Activated B cell treated with CpG ODN at 0.5 μM for 24 hours (primary cell): Measurements from ENCODE around the gene EBP. TPM values are rescaled to one million over a fixed set of nuclear protein-coding genes. Genes with fewer than 3 reads are reported as not detected.

Experiments used
- ATAC-seq: fragments of 200-7000 bp; cut with Tn5 transposase; one replicate; pipeline ENCODE4 v1.10.0; 2021; ENCODE audit warnings: low read depth, mild to moderate bottlenecking, moderate library complexity
- CTCF ChIA-PET: fragments of 350-600 bp; sonication (Branson Sonifier 250); formaldehyde crosslinking; loops from one replicate; lab custom pipeline; 2021; ENCODE audit warnings: antibody characterized with exemption; lab: Charles Lee
- POLR2A ChIA-PET: fragments of 350-600 bp; sonication (Branson Sonifier 250); formaldehyde crosslinking; loops from one replicate; lab custom pipeline; 2021; ENCODE audit warnings: antibody characterized with exemption; lab: Charles Lee
- DNase-seq: peaks from one replicate; pipeline ENCODE4 v3.0.0; 2022
- H3K27ac Mint-ChIP-seq: one replicate; pipeline ENCODE4 v1.8.0; 2020; ENCODE audit warnings: mixed read lengths
- H3K27me3 Mint-ChIP-seq: one replicate; pipeline ENCODE4 v1.8.0; 2021; ENCODE audit warnings: mixed read lengths
- H3K36me3 Mint-ChIP-seq: one replicate; pipeline ENCODE4 v1.8.0; 2021; ENCODE audit warnings: low read depth, mixed read lengths
- H3K4me1 Mint-ChIP-seq: one replicate; pipeline ENCODE4 v1.8.0; 2021; ENCODE audit warnings: mixed read lengths
- H3K4me3 Mint-ChIP-seq: one replicate; pipeline ENCODE4 v1.8.0; 2020; ENCODE audit warnings: mild to moderate bottlenecking, mixed read lengths
- H3K9me3 Mint-ChIP-seq: one replicate; pipeline ENCODE4 v1.8.0; 2020; ENCODE audit warnings: mixed read lengths
- intact Hi-C: fragments of 100-400 bp; cut with micrococcal nuclease; formaldehyde crosslinking; loops from one replicate; pipeline ENCODE4 v1.15.1; 2024
- total RNA-seq: library from RNA; stranded (reverse); gene quantifications from 2 replicates; pipeline ENCODE4 v1.2.3, GENCODE V29; 2022
- TF ChIP-seq, protein P1 (sequence below): fragments of 200-600 bp; IDR thresholded peaks from one replicate; pipeline ENCODE4 v1.8.0; 2022; ENCODE audit warnings: antibody characterized with exemption, mild to moderate bottlenecking

Gene EBP
- total RNA-seq, 1 donor from 2014 or later = 72.4 TPM

DNA sequence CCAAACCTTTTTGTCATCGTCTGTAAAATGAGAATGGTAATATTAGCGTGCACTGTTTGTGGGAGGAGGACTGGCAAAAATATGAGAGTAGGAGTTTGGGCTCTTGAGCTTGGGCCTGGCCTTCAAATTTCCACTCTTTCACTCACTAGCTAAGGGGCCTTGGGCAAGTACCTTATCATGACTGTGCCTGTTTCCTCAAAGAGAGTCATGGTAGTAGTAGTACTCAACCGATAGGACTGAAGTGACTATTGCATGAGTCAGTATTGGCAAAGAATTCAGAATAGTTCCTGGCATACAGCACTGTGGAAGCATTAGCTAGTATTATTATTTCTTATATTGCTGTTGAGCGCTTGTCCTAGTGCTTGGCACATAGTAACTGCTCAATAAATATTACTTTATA is 36.7 kb downstream of the EBP start:
- Mint-ChIP-seq H3K36me3 (peaks cover 57% of the 10 kb centered on the region), H3K27ac (no peak overlapping the region), H3K4me1 (no peaks in the 10 kb centered on the region), H3K4me3 (no peak overlapping the region), H3K9me3 (no peaks in the 10 kb centered on the region), H3K27me3 (no peaks in the 10 kb centered on the region)
- intact Hi-C loops = no loop called here
- ATAC-seq (no peak), DNase-seq (no peak)
- CTCF ChIA-PET = no interaction called here
- TF ChIP-seq, protein P1, sequence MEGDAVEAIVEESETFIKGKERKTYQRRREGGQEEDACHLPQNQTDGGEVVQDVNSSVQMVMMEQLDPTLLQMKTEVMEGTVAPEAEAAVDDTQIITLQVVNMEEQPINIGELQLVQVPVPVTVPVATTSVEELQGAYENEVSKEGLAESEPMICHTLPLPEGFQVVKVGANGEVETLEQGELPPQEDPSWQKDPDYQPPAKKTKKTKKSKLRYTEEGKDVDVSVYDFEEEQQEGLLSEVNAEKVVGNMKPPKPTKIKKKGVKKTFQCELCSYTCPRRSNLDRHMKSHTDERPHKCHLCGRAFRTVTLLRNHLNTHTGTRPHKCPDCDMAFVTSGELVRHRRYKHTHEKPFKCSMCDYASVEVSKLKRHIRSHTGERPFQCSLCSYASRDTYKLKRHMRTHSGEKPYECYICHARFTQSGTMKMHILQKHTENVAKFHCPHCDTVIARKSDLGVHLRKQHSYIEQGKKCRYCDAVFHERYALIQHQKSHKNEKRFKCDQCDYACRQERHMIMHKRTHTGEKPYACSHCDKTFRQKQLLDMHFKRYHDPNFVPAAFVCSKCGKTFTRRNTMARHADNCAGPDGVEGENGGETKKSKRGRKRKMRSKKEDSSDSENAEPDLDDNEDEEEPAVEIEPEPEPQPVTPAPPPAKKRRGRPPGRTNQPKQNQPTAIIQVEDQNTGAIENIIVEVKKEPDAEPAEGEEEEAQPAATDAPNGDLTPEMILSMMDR = no peak
- POLR2A ChIA-PET = no interaction called here

DNA sequence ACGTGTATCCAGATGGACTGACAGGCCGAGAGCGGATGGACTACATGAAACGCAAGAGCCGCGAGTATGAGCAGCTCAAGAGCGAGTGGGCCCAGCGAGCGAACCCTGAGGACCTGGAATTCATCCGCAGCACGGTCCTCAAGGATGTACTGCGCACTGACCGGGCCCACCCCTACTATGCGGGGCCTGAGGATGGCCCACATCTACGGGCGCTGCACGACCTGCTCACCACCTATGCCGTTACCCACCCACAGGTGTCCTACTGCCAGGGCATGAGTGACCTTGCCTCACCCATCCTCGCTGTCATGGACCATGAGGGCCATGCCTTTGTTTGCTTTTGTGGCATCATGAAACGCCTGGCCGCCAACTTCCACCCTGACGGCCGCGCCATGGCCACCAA is 38.0 kb downstream of the EBP start:
- ATAC-seq (no peak), DNase-seq (no peak)
- CTCF ChIA-PET = no interaction called here
- peaks cover 56% of the 10 kb centered on the region for H3K36me3 Mint-ChIP-seq
- no peak overlapping the region for H3K4me3 Mint-ChIP-seq
- H3K9me3 Mint-ChIP-seq = no peaks in the 10 kb centered on the region
- intact Hi-C loops = no loop called here
- H3K27me3 Mint-ChIP-seq = no peaks in the 10 kb centered on the region
- H3K4me1 Mint-ChIP-seq = no peaks in the 10 kb centered on the region
- POLR2A ChIA-PET = no interaction called here
- no peak overlapping the region for H3K27ac Mint-ChIP-seq
- TF ChIP-seq, protein P1 = no peak

DNA sequence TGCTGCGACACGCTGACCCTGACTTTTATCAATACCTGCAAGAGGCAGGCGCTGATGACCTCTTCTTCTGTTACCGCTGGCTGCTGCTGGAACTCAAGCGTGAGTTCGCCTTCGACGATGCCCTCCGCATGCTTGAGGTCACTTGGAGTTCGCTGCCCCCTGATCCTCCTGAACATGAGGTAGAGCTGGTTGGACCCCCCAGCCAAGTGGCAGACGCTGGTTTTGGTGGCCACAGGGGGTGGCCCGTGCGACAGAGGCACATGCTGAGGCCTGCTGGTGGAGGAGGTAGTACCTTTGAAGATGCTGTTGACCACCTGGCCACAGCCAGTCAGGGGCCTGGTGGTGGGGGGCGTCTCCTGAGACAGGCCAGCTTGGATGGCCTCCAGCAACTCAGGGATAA is 38.4 kb downstream of the EBP start:
- TF ChIP-seq, protein P1 = no peak
- intact Hi-C loops = no loop called here
- H3K9me3 Mint-ChIP-seq = no peaks in the 10 kb centered on the region
- no peak overlapping the region for H3K4me3 Mint-ChIP-seq
- ChIA-PET POLR2A (no interaction called here), CTCF (no interaction called here)
- H3K36me3 Mint-ChIP-seq = peaks cover 52% of the 10 kb centered on the region
- DNase-seq (no peak), ATAC-seq (no peak)
- no peaks in the 10 kb centered on the region for H3K4me1 Mint-ChIP-seq
- no peaks in the 10 kb centered on the region for H3K27me3 Mint-ChIP-seq
- H3K27ac Mint-ChIP-seq = no peak overlapping the region

DNA sequence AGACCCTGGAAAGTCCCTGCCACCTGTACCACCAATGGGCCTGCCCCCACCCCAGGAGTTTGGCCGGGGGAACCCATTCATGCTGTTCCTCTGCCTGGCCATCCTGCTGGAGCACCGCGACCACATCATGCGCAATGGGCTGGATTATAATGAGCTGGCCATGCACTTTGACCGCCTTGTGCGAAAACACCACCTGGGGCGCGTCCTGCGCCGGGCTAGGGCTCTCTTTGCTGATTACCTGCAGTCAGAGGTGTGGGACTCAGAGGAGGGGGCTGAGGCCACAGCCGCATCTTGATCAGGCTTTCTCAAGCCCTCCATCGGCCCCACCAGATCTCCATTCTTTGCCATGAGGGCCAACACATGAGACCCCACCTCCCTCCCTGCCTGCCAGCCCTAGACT is 39.1 kb downstream of the EBP start:
- CTCF ChIA-PET = no interaction called here
- Mint-ChIP-seq H3K4me1 (no peaks in the 10 kb centered on the region), H3K27ac (no peak overlapping the region), H3K4me3 (no peak overlapping the region), H3K36me3 (peaks cover 46% of the 10 kb centered on the region), H3K9me3 (no peaks in the 10 kb centered on the region), H3K27me3 (no peaks in the 10 kb centered on the region)
- TF ChIP-seq, protein P1 = no peak
- intact Hi-C loops = no loop called here
- DNase-seq = no peak
- POLR2A ChIA-PET = no interaction called here
- ATAC-seq = no peak

DNA sequence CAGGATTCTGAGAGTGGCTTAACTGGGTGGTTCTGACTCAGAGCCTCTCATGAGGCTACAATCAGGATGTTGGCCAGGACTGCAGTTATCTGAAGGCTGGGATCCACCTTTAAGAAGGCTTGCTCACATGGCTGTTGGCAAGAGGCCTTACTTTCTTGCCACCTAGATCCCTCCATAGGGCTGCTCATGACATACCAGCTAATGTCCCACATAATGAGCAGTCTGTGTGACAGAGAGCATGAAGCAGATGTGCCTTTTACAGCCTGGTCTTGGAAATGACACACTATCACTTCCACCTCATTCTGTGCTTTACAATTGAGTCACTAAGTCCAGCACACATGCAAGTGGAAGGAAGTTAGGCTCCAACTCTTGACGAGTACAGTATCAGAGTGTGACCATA is 48.4 kb downstream of the EBP start:
- Mint-ChIP-seq H3K9me3 (no peaks in the 10 kb centered on the region), H3K27me3 (no peaks in the 10 kb centered on the region), H3K4me3 (no peak overlapping the region), H3K36me3 (peaks cover 9% of the 10 kb centered on the region), H3K27ac (no peak overlapping the region), H3K4me1 (peaks cover 11% of the 10 kb centered on the region)
- ChIA-PET POLR2A (no interaction called here), CTCF (no interaction called here)
- DNase-seq (no peak), ATAC-seq (no peak)
- TF ChIP-seq, protein P1 = no peak
- intact Hi-C loops = loop anchor here (10.0 kb wide), 2 partner anchors 365 to 735 kb away; partner anchors contain the start of gene ZNF81
